ENCODE data around the gene JMJD1C. TPM values are rescaled to one million over a fixed set of nuclear protein-coding genes. Genes with fewer than 3 reads are reported as not detected.
A peak's percentile ranks its signal among the peaks of the same experiment; 100 is the strongest.

Gene JMJD1C
- total RNA-seq, 1 donor from 2014 or later = 84.2 TPM

GRCh38 chr10:63425512-63425911 is 40.3 kb downstream of the JMJD1C start:
- no peak for TF ChIP-seq CTCF (IDR thresholded peaks at IDR 0.05)
- Histone ChIP-seq H3K4me1 (peaks cover 17% of the 10 kb centered on the region), H3K9me3 (no peaks in the 10 kb centered on the region), H3K27me3 (no peaks in the 10 kb centered on the region), H3K36me3 (no peaks in the 10 kb centered on the region), H3K4me3 (no peak overlapping the region), H3K27ac (no peak overlapping the region)
- intact Hi-C loops (cut with DNase I) = no loop called here
- ATAC-seq (no peak), DNase-seq (no peak)

GRCh38 chr10:63424576-63424975 is 41.2 kb downstream of the JMJD1C start:
- no peak for DNase-seq
- intact Hi-C loops (cut with DNase I) = no loop called here
- H3K27ac ChIP-seq = no peak overlapping the region
- H3K4me3 ChIP-seq = no peak overlapping the region
- H3K27me3 ChIP-seq = no peaks in the 10 kb centered on the region
- no peak for TF ChIP-seq CTCF (IDR thresholded peaks at IDR 0.05)
- H3K9me3 ChIP-seq = no peaks in the 10 kb centered on the region
- peaks cover 11% of the 10 kb centered on the region for H3K4me1 ChIP-seq
- ATAC-seq = no peak
- H3K36me3 ChIP-seq = no peaks in the 10 kb centered on the region

GRCh38 chr10:63423494-63423893 is 42.3 kb downstream of the JMJD1C start:
- no peaks in the 10 kb centered on the region for H3K9me3 ChIP-seq
- ATAC-seq = no peak
- H3K4me3 ChIP-seq = no peak overlapping the region
- no peak overlapping the region for H3K27ac ChIP-seq
- no peaks in the 10 kb centered on the region for H3K36me3 ChIP-seq
- DNase-seq = no peak
- intact Hi-C loops (cut with DNase I) = no loop called here
- H3K4me1 ChIP-seq = peaks cover 7% of the 10 kb centered on the region
- TF ChIP-seq CTCF (IDR thresholded peaks at IDR 0.05) = no peak
- no peaks in the 10 kb centered on the region for H3K27me3 ChIP-seq

GRCh38 chr10:63421591-63421990 is 44.2 kb downstream of the JMJD1C start:
- DNase-seq (no peak), ATAC-seq (peak; percentile 91)
- Histone ChIP-seq H3K4me1 (peaks cover 13% of the 10 kb centered on the region), H3K27me3 (no peaks in the 10 kb centered on the region), H3K36me3 (no peaks in the 10 kb centered on the region), H3K9me3 (no peaks in the 10 kb centered on the region), H3K27ac (no peak overlapping the region), H3K4me3 (no peak overlapping the region)
- intact Hi-C loops (cut with DNase I) = no loop called here
- no peak for TF ChIP-seq CTCF (IDR thresholded peaks at IDR 0.05)

- intact Hi-C loops (cut with DNase I) = no loop called here
- Histone ChIP-seq H3K9me3 (no peaks in the 10 kb centered on the region), H3K36me3 (no peaks in the 10 kb centered on the region), H3K4me1 (peaks cover 31% of the 10 kb centered on the region), H3K27ac (no peak overlapping the region), H3K27me3 (no peaks in the 10 kb centered on the region), H3K4me3 (no peak overlapping the region)
- ATAC-seq (no peak), DNase-seq (no peak)
- TF ChIP-seq CTCF (IDR thresholded peaks at IDR 0.05) = no peak
Observed at GRCh38 chr10:63416376-63416775, 49.4 kb downstream of the JMJD1C start.

- H3K9me3 ChIP-seq = no peaks in the 10 kb centered on the region
- TF ChIP-seq CTCF (IDR thresholded peaks at IDR 0.05) = no peak
- no peak overlapping the region for H3K27ac ChIP-seq
- no peaks in the 10 kb centered on the region for H3K36me3 ChIP-seq
- intact Hi-C loops (cut with DNase I) = no loop called here
- DNase-seq (no peak), ATAC-seq (no peak)
- no peak overlapping the region for H3K4me3 ChIP-seq
- H3K27me3 ChIP-seq = no peaks in the 10 kb centered on the region
- peaks cover 28% of the 10 kb centered on the region for H3K4me1 ChIP-seq
Observed at GRCh38 chr10:63415640-63416244, 50.0 kb downstream of the JMJD1C start.
